Neural cell (in vitro differentiated cells): ENCODE data around the gene PTPRN2. TPM values are rescaled to one million over a fixed set of nuclear protein-coding genes. Genes with fewer than 3 reads are reported as not detected.

Experiments used
- H2AFZ ChIP-seq: fragments of 200-600, 300-800 bp; sonication (generic), shearing (Covaris generic); 2 replicates; pipeline ENCODE4 v1.6.0; 2014; ENCODE audit warnings: low read depth, mild to moderate bottlenecking, antibody characterized with exemption, low read length, moderate library complexity
- H3F3A ChIP-seq: fragments of 200-600 bp; shearing (Covaris generic); 2 replicates; pipeline ENCODE4 v1.6.1; 2016; ENCODE audit warnings: mild to moderate bottlenecking, moderate library complexity, mixed read lengths, antibody characterized with exemption, low read length; ENCODE audit not compliant: insufficient read depth, poor library complexity, severe bottlenecking
- H3K27ac ChIP-seq: fragments of 200-600, 300-800 bp; sonication (generic), shearing (Covaris generic); 2 replicates; pipeline ENCODE4 v1.5.1; 2014; ENCODE audit warnings: mild to moderate bottlenecking, low read length, moderate library complexity
- H3K27me3 ChIP-seq: fragments of 300-800, 200-600 bp; sonication (generic), shearing (Covaris generic); 2 replicates; pipeline ENCODE4 v1.6.0; 2014; ENCODE audit warnings: mild to moderate bottlenecking, low read depth, low read length, moderate library complexity; ENCODE audit not compliant: insufficient read depth
- H3K36me3 ChIP-seq: fragments of 300-800, 200-600 bp; sonication (generic), shearing (Covaris generic); 2 replicates; pipeline ENCODE4 v1.5.1; 2014; ENCODE audit warnings: mild to moderate bottlenecking, antibody characterized with exemption, low read length, moderate library complexity; ENCODE audit not compliant: insufficient read depth
- H3K4me2 ChIP-seq: fragments of 300-800, 200-600 bp; sonication (generic), shearing (Covaris generic); 2 replicates; pipeline ENCODE4 v1.6.0; 2014; ENCODE audit warnings: mild to moderate bottlenecking, low read length
- H3K4me3 ChIP-seq: fragments of 300-800, 200-600 bp; sonication (generic), shearing (Covaris generic); 2 replicates; pipeline ENCODE4 v1.5.1; 2014; ENCODE audit warnings: mild to moderate bottlenecking, low read length, moderate library complexity
- H3K79me2 ChIP-seq: fragments of 200-600 bp; shearing (Covaris generic); replicated peaks from 2 replicates; pipeline ENCODE4 v1.6.0; 2014; ENCODE audit warnings: mild to moderate bottlenecking, low read length, moderate library complexity; ENCODE audit not compliant: insufficient read depth
- H3K9ac ChIP-seq: fragments of 300-800, 200-600 bp; sonication (generic), shearing (Covaris generic); 2 replicates; pipeline ENCODE4 v1.6.1; 2016; ENCODE audit warnings: mild to moderate bottlenecking, low read length, mixed read lengths
- H3K9me2 ChIP-seq: fragments of 200-600 bp; shearing (Covaris generic); 2 replicates; pipeline ENCODE4 v1.6.1; 2016; ENCODE audit warnings: mild to moderate bottlenecking, low read length, mixed read lengths; ENCODE audit not compliant: insufficient read depth
- H3K9me3 ChIP-seq: fragments of 200-600, 300-800 bp; sonication (generic), shearing (Covaris generic); 2 replicates; pipeline ENCODE4 v1.6.1; 2016; ENCODE audit warnings: mild to moderate bottlenecking, mixed run types, low read length, moderate library complexity, mixed read lengths
- H4K20me1 ChIP-seq: fragments of 200-600 bp; shearing (Covaris generic); 2 replicates; pipeline ENCODE4 v1.6.1; 2016; ENCODE audit warnings: mild to moderate bottlenecking, mixed run types; ENCODE audit not compliant: insufficient read depth
- EP300 ChIP-seq: fragments of 450-650 bp; conservative IDR thresholded peaks from 2 replicates; pipeline ENCODE4 v1.6.1; 2014; ENCODE audit warnings: antibody characterized with exemption, mild to moderate bottlenecking, moderate library complexity; ENCODE audit not compliant: poor library complexity, severe bottlenecking
- EZH2 ChIP-seq: fragments of 200-600, 300-800 bp; shearing (Covaris generic), sonication (generic); IDR thresholded peaks from 2 replicates; pipeline ENCODE4 v1.6.1; 2014; ENCODE audit warnings: antibody characterized with exemption, low read length, borderline replicate concordance, mild to moderate bottlenecking; ENCODE audit not compliant: insufficient read depth, poor library complexity, severe bottlenecking
- MXI1 ChIP-seq: fragments of 450-650 bp; conservative IDR thresholded peaks from 2 replicates; pipeline ENCODE4 v1.6.1; 2014; ENCODE audit warnings: antibody characterized with exemption, mild to moderate bottlenecking; ENCODE audit not compliant: poor library complexity, severe bottlenecking
- POLR2AphosphoS5 ChIP-seq: IDR thresholded peaks from 2 replicates; pipeline ENCODE4 v1.6.1; 2012
- RAD21 ChIP-seq: fragments of 450-650 bp; conservative IDR thresholded peaks from 2 replicates; pipeline ENCODE4 v1.6.1; 2014; ENCODE audit warnings: antibody characterized with exemption, mild to moderate bottlenecking, moderate library complexity
- SMC3 ChIP-seq: fragments of 450-650 bp; conservative IDR thresholded peaks from 2 replicates; pipeline ENCODE4 v1.6.1; 2014; ENCODE audit warnings: antibody characterized with exemption, mild to moderate bottlenecking, moderate library complexity; ENCODE audit not compliant: poor library complexity
- TAF1 ChIP-seq: IDR thresholded peaks from 2 replicates; pipeline ENCODE4 v1.6.1; 2012; ENCODE audit warnings: low read depth
- polyA plus RNA-seq: library from polyadenylated mRNA; depleted of rRNA; stranded (reverse); fragments of >200 nt; gene quantifications from 2 replicates; pipeline ENCODE4 v1.2.3, GENCODE V29; 2014
- TF ChIP-seq, protein P1 (sequence below): IDR thresholded peaks from 2 replicates; pipeline ENCODE4 v1.6.1; 2012; ENCODE audit warnings: borderline replicate concordance
- TF ChIP-seq, protein P2 (sequence below): fragments of 450-650 bp; IDR thresholded peaks from 2 replicates; pipeline ENCODE4 v1.5.1; 2014; ENCODE audit warnings: antibody characterized with exemption, mild to moderate bottlenecking, moderate library complexity; ENCODE audit not compliant: poor library complexity, severe bottlenecking

Gene PTPRN2
- polyA plus RNA-seq, 1 donor from 2014 or later: 31.0 TPM

DNA sequence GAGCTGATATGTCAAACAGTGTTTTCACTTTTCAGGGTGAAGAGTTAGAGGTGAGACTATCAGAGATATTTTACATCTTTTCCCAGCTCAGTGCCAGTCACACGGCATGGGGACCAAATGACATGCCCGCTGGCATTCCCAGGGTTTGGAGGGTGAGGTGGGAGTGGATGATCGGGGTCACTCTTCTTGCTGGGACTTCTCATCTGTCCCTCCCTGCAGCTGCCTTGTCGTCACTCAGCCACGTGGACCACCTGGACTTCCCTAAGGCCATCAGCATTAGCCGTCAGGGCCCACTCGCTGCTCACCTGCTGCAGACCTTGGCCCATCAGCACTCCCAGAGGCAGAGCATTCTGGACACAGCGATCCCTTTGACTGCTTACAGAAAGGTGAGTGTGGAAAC is 949.1 kb downstream of the PTPRN2 start:
- Histone ChIP-seq H2AFZ (no peak overlapping the region), H3K27me3 (no peaks in the 10 kb centered on the region), H4K20me1 (no peaks in the 10 kb centered on the region), H3K27ac (no peak overlapping the region), H3K9ac (no peak overlapping the region), H3K9me3 (peaks cover 13% of the 10 kb centered on the region), H3F3A (no peaks in the 10 kb centered on the region), H3K36me3 (peaks cover 30% of the 10 kb centered on the region), H3K4me2 (no peak overlapping the region), H3K79me2 (peaks cover 85% of the 10 kb centered on the region), H3K9me2 (no peaks in the 10 kb centered on the region), H3K4me3 (no peak overlapping the region)
- TF ChIP-seq EP300 (no peak), EZH2 (no peak), POLR2AphosphoS5 (no peak), MXI1 (no peak), SMC3 (no peak), RAD21 (no peak), TAF1 (no peak)
- TF ChIP-seq, protein P1, sequence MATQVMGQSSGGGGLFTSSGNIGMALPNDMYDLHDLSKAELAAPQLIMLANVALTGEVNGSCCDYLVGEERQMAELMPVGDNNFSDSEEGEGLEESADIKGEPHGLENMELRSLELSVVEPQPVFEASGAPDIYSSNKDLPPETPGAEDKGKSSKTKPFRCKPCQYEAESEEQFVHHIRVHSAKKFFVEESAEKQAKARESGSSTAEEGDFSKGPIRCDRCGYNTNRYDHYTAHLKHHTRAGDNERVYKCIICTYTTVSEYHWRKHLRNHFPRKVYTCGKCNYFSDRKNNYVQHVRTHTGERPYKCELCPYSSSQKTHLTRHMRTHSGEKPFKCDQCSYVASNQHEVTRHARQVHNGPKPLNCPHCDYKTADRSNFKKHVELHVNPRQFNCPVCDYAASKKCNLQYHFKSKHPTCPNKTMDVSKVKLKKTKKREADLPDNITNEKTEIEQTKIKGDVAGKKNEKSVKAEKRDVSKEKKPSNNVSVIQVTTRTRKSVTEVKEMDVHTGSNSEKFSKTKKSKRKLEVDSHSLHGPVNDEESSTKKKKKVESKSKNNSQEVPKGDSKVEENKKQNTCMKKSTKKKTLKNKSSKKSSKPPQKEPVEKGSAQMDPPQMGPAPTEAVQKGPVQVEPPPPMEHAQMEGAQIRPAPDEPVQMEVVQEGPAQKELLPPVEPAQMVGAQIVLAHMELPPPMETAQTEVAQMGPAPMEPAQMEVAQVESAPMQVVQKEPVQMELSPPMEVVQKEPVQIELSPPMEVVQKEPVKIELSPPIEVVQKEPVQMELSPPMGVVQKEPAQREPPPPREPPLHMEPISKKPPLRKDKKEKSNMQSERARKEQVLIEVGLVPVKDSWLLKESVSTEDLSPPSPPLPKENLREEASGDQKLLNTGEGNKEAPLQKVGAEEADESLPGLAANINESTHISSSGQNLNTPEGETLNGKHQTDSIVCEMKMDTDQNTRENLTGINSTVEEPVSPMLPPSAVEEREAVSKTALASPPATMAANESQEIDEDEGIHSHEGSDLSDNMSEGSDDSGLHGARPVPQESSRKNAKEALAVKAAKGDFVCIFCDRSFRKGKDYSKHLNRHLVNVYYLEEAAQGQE: no peak
- TF ChIP-seq, protein P2, sequence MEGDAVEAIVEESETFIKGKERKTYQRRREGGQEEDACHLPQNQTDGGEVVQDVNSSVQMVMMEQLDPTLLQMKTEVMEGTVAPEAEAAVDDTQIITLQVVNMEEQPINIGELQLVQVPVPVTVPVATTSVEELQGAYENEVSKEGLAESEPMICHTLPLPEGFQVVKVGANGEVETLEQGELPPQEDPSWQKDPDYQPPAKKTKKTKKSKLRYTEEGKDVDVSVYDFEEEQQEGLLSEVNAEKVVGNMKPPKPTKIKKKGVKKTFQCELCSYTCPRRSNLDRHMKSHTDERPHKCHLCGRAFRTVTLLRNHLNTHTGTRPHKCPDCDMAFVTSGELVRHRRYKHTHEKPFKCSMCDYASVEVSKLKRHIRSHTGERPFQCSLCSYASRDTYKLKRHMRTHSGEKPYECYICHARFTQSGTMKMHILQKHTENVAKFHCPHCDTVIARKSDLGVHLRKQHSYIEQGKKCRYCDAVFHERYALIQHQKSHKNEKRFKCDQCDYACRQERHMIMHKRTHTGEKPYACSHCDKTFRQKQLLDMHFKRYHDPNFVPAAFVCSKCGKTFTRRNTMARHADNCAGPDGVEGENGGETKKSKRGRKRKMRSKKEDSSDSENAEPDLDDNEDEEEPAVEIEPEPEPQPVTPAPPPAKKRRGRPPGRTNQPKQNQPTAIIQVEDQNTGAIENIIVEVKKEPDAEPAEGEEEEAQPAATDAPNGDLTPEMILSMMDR: no peak

DNA sequence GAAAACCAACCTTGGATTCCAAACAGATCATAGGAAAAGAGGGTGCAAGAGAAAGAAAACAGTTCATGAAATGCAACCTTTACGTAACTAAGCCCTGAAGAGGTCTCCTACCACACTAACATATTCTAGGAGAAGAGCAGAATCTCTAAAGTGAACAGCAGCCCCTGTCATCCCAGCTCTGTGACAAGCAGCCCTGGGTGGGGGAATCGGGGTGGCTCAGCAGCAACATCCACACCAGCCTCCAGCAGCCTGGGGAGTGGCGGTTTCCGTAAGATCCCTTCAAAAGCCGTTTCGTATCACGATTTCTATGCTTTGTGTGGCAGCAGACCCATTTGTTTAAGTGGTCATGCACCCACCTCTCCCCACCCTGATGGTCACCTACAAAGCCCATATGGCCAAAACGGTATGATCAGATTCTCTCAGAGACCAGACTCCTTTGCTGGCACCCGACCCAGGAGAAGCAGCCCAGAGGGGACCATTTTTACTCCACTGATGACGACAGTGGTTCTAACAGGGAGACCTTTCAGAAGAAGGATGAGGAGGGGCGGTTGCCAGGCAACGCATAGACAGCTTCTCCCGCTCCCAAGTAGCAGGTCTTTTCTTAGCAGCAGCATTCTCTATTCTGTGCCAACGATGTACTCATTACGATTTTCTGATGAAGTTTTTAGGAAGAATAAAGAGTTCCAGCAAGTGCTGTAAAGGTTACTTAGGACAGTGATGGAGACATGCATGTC is 950.2 kb downstream of the PTPRN2 start:
- no peak overlapping the region for H2AFZ ChIP-seq
- H4K20me1 ChIP-seq: no peaks in the 10 kb centered on the region
- TF ChIP-seq, protein P1: no peak
- TF ChIP-seq EZH2 (no peak), EP300 (no peak), RAD21 (no peak), SMC3 (no peak), POLR2AphosphoS5 (no peak), MXI1 (no peak), TAF1 (no peak)
- TF ChIP-seq, protein P2: no peak
- H3K4me2 ChIP-seq: no peak overlapping the region
- H3K36me3 ChIP-seq: peaks cover 30% of the 10 kb centered on the region
- H3K27me3 ChIP-seq: no peaks in the 10 kb centered on the region
- peaks cover 85% of the 10 kb centered on the region for H3K79me2 ChIP-seq
- H3K9ac ChIP-seq: no peak overlapping the region
- peak overlapping the region; percentile 29 for H3K27ac ChIP-seq
- H3K9me3 ChIP-seq: peaks cover 13% of the 10 kb centered on the region
- no peak overlapping the region for H3K4me3 ChIP-seq
- no peaks in the 10 kb centered on the region for H3K9me2 ChIP-seq
- H3F3A ChIP-seq: no peaks in the 10 kb centered on the region
